ENCODE measurements around the gene SLC25A1.

The SLC25A1 gene

DNA sequence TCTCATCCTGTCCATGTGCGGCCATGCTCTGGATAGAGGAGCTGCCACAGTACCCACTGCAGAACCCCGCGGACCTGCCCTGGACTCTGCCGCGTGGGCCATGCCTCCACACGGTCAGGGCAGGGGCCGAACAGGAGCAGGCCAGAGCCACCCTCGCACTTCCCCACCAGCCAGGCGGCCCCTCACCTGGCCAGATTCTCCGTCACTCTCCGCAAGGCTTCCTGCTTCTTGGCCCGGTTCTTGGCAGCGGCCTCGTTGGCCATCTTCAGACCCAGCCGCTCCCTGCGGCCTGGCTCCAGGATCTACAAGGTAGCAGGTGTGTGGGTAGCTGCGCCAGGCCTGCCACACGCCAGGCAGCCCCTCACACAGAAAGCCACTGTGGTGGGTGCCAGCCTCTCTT, 43.7 kb downstream of the SLC25A1 start:
- no peak overlapping the region for H3K4me3 Mint-ChIP-seq
- no peaks in the 10 kb centered on the region for H3K9me3 Mint-ChIP-seq
- H3K4me1 Mint-ChIP-seq: no peaks in the 10 kb centered on the region
- peaks cover 5% of the 10 kb centered on the region for H3K27me3 Mint-ChIP-seq (ENCODE audit: low read depth, poor library complexity)
- DNase-seq: no peak
- H3K27ac Mint-ChIP-seq: no peak overlapping the region
- H3K36me3 Mint-ChIP-seq (ENCODE audit: low read depth): peaks cover 28% of the 10 kb centered on the region
- TF ChIP-seq, protein P1, sequence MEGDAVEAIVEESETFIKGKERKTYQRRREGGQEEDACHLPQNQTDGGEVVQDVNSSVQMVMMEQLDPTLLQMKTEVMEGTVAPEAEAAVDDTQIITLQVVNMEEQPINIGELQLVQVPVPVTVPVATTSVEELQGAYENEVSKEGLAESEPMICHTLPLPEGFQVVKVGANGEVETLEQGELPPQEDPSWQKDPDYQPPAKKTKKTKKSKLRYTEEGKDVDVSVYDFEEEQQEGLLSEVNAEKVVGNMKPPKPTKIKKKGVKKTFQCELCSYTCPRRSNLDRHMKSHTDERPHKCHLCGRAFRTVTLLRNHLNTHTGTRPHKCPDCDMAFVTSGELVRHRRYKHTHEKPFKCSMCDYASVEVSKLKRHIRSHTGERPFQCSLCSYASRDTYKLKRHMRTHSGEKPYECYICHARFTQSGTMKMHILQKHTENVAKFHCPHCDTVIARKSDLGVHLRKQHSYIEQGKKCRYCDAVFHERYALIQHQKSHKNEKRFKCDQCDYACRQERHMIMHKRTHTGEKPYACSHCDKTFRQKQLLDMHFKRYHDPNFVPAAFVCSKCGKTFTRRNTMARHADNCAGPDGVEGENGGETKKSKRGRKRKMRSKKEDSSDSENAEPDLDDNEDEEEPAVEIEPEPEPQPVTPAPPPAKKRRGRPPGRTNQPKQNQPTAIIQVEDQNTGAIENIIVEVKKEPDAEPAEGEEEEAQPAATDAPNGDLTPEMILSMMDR (IDR thresholded peaks at IDR 0.05): no peak

DNA sequence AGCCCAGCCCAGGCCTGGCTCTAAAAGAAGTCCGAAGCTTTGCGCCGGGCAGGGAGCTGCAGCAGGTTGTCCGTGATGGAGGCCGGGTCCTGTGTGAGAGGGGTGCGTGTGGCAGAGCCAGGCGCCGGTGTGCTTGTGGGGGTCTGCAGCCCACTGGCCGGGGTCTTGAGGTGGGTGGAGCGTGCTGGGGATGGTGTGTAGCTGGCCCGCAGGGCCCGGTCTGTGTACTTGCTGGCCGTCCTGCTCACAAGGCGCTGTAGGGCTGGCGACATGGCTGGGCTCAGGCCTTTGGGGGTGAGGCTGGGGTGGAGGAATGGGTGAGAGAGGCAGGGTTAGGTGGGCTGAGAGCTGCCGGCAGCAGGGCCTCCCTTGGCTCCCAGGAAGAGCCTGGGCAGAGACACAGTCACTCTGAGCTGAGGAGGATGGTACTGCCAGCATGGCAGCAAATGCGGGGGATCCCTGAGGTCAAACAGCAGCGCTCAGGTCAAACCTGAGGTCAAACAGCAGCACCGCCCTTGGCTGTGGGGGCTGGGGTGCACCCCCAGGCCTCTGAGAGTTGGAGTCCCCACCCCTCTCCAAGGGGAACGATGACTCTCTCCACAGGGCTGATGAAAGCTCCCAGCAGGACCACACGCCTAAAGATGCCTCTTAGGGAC, 44.2 kb downstream of the SLC25A1 start:
- H3K27ac Mint-ChIP-seq: no peak overlapping the region
- H3K27me3 Mint-ChIP-seq (ENCODE audit: low read depth, poor library complexity): peaks cover 8% of the 10 kb centered on the region
- TF ChIP-seq, protein P1 (IDR thresholded peaks at IDR 0.05): no peak
- no peaks in the 10 kb centered on the region for H3K9me3 Mint-ChIP-seq
- peaks cover 24% of the 10 kb centered on the region for H3K36me3 Mint-ChIP-seq (ENCODE audit: low read depth)
- no peak overlapping the region for H3K4me3 Mint-ChIP-seq
- no peaks in the 10 kb centered on the region for H3K4me1 Mint-ChIP-seq
- no peak for DNase-seq

DNA sequence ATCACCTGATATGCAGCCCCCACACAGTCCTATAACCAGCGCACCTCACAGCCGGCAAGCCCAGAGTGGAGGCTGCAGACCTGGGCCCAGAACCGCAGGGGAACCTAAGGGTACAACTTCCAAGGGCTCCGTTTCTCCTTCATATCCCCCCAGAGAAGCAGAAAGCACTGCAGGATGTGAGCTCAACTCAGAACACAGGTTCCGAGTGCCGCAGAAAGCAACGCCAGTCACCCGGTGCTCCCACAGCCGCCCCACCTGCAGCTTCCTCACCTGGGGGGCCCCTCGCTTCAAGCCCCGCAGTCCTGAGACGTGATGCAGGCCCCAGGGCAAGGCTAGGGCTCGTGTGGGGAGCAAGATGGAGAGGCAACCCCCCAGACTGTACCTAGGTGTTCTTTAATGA, 45.0 kb downstream of the SLC25A1 start:
- Mint-ChIP-seq H3K4me1 (no peaks in the 10 kb centered on the region), H3K27ac (no peak overlapping the region), H3K36me3 (ENCODE audit: low read depth) (peaks cover 24% of the 10 kb centered on the region), H3K9me3 (no peaks in the 10 kb centered on the region), H3K27me3 (ENCODE audit: low read depth, poor library complexity) (peaks cover 12% of the 10 kb centered on the region), H3K4me3 (no peak overlapping the region)
- TF ChIP-seq, protein P1 (IDR thresholded peaks at IDR 0.05): no peak
- DNase-seq: no peak

DNA sequence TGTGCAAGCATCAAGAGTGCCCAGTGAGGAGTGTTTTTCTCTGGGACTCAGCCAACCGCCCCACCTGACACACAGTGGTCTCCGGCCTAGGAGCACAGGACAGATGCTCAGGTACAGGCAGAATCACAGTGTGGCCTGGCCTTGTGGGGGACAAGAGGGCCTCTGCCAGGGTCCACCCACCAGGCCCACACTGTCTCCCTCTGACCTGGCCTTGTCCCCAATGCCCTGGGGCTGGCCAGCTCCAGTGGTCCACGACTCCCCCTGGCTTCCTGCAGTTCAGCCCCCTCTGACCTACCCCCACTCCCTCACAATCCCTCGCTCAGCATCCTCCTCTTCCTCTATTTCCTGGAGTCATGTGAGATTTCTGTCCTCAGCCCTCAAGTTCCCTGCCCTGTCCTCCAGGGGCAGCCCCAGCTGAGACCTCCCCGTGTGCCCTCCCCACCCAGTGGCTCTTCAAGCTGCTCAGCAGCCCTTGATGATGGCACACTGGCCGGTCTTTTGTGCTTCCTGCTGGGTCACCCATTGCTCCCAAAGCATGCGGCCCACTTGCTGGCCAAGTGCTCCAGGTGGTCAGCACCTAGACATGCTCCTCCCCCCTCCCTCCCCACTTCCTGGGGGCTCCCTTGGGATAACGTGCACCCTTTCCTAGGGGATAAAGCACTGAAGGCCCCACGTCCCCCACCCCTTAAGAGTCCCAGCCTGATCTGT, 45.7 kb downstream of the SLC25A1 start:
- DNase-seq: no peak
- Mint-ChIP-seq H3K4me3 (no peak overlapping the region), H3K4me1 (no peaks in the 10 kb centered on the region), H3K36me3 (ENCODE audit: low read depth) (peaks cover 24% of the 10 kb centered on the region), H3K27ac (peak overlapping the region; percentile 32), H3K9me3 (no peaks in the 10 kb centered on the region), H3K27me3 (ENCODE audit: low read depth, poor library complexity) (peaks cover 12% of the 10 kb centered on the region)
- TF ChIP-seq, protein P1 (IDR thresholded peaks at IDR 0.05): no peak

DNA sequence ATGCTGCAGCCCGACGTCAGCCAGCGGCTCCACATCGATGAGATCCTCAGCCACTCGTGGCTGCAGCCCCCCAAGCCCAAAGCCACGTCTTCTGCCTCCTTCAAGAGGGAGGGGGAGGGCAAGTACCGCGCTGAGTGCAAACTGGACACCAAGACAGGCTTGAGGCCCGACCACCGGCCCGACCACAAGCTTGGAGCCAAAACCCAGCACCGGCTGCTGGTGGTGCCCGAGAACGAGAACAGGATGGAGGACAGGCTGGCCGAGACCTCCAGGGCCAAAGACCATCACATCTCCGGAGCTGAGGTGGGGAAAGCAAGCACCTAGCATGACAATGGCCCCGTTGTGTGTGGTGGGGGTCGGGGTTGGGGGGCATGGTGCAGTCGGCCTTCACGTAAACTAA, 46.4 kb downstream of the SLC25A1 start:
- H3K9me3 Mint-ChIP-seq: no peaks in the 10 kb centered on the region
- H3K4me3 Mint-ChIP-seq: no peak overlapping the region
- no peak overlapping the region for H3K27ac Mint-ChIP-seq
- TF ChIP-seq, protein P1 (IDR thresholded peaks at IDR 0.05): no peak
- DNase-seq: no peak
- no peaks in the 10 kb centered on the region for H3K4me1 Mint-ChIP-seq
- peaks cover 12% of the 10 kb centered on the region for H3K27me3 Mint-ChIP-seq (ENCODE audit: low read depth, poor library complexity)
- peaks cover 23% of the 10 kb centered on the region for H3K36me3 Mint-ChIP-seq (ENCODE audit: low read depth)

DNA sequence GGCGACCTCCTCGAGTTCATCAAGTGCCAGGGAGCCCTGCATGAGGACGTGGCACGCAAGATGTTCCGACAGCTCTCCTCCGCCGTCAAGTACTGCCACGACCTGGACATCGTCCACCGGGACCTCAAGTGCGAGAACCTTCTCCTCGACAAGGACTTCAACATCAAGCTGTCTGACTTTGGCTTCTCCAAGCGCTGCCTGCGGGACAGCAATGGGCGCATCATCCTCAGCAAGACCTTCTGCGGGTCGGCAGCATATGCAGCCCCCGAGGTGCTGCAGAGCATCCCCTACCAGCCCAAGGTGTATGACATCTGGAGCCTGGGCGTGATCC, 46.9 kb downstream of the SLC25A1 start:
- peaks cover 17% of the 10 kb centered on the region for H3K27me3 Mint-ChIP-seq (ENCODE audit: low read depth, poor library complexity)
- no peak for DNase-seq
- H3K9me3 Mint-ChIP-seq: no peaks in the 10 kb centered on the region
- no peak overlapping the region for H3K4me3 Mint-ChIP-seq
- H3K36me3 Mint-ChIP-seq (ENCODE audit: low read depth): peaks cover 18% of the 10 kb centered on the region
- no peaks in the 10 kb centered on the region for H3K4me1 Mint-ChIP-seq
- TF ChIP-seq, protein P1 (IDR thresholded peaks at IDR 0.05): no peak
- H3K27ac Mint-ChIP-seq: peak overlapping the region; percentile 75
